Measurements from ENCODE around the gene MGARP.

MGARP gene

DNA sequence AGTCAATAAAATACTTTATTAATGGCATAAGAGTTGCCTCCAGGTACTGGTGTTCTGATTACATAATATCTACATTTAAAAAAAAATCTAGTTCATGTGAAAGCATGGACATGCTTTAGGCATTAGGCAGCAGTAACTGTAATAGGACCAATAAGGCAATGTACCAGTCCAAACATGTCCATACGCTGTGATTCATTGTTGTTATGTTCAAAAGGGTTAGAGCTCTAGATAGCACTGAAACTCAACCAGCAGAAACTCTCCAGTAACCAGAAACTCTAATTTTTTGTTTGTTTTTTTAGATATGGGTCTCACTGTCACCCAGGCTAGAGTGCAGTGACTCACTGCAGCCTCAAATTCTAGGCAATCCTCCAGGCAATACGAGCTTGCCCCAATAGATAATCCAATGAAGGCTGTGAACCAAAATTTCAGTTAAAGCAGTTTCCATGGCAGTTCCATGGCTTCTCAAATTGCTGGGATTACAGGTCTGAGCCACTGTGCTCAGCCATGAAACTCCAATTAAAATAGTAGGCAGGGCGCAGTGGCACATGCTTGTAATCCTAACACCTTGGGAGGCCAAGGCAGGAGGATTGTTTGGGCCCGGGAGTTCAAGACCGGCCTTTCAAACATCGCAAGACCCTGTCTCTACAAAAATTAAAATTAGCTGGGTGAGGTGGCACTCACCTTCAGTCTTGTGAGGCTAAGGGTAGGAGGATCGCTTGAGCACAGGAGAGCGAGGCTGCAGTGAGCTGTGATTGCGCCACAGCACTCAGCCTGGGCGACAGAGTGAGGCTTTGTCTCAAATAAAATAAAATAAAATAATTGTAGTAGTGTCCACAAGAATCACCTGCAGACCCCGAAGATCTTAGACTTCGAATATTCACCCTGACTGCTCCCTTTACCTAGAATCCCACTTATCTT, 36.3 kb downstream of the MGARP start:
- DNase-seq (ENCODE audit: low read depth) = no peak

GRCh38 chr4:139242511-139243051, 37.4 kb downstream of the MGARP start:
- DNase-seq (ENCODE audit: low read depth) = no peak

DNA sequence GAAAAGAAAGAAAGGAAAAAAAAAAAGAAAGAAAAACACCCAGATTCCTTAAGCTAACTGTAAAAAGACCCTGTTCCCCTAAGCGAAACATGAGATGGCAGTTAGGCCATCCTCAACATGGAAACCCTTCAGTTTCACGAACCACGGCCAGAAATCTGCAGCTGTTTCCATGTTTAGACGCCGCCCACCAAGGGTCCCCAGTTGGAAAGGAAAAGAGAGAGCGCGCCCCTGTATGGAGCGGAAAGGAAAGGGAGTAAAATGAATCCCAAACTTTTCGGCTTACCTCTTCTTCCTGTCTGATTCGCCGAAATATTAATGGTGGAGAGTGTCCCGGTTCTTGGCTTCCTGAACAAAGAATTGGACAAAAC, 38.3 kb downstream of the MGARP start:
- DNase-seq (ENCODE audit: low read depth) = no peak

DNA sequence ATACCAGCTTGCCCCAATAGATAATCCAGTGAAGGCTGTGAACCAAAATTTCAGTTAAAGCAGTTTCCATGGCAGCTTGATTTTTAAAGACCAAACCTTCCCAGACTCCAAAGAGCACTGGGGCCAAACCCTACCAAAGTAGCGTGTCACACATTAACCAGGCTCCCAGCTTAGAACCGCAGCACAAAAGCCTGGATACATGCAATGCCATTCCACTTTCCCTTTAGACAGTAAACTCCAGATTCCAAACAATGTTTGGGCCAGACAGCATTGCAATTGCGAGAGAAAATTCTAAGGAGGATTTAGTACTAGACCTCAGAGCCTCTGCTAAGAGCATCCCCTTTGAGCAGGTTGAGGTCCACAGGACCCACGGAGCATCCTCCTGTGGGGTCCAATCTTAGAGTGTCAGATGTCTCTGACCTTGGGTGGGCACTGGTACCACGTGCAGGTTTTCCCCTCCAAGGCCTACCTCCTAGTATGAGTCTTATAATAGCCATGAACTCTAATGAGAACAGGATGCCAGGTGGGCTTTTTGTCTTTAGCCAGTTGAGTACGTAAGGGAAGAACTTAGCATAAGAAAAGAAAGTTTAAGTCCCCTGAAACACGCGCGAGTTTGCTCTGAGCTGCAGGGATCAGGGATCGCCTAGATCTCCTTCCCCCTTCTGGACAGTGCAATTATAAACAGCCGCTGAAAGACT, 38.8 kb downstream of the MGARP start:
- DNase-seq (ENCODE audit: low read depth) = no peak

- no peak for DNase-seq (ENCODE audit: low read depth)
Observed at GRCh38 chr4:139239127-139239772, 40.8 kb downstream of the MGARP start.

GRCh38 chr4:139234253-139234652, 45.8 kb downstream of the MGARP start:
- no peak for DNase-seq (ENCODE audit: low read depth)

DNA sequence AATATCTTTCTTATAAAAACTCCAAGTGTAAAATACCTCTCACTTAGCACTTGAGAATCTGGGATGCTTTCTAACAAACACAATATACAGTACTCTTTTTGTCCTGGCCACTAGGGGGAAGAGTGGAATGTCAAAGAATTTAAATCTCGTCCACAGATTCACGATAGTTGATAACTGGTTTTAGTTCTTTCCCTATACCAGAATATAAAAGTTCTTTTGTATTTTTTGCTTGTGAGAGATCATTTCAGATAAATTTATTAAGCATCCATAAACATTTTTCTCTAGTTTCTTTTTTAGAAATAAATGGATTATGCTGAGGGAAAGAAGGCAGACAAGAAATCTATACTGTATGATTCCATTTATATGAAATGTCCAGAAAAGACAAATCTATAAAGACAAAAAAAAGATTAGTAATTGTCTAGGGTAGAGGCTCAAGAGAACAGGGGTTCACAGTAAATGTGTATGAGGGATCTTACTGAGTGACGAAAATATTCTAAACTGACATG, 50.4 kb downstream of the MGARP start:
- DNase-seq (ENCODE audit: low read depth) = no peak

DNA sequence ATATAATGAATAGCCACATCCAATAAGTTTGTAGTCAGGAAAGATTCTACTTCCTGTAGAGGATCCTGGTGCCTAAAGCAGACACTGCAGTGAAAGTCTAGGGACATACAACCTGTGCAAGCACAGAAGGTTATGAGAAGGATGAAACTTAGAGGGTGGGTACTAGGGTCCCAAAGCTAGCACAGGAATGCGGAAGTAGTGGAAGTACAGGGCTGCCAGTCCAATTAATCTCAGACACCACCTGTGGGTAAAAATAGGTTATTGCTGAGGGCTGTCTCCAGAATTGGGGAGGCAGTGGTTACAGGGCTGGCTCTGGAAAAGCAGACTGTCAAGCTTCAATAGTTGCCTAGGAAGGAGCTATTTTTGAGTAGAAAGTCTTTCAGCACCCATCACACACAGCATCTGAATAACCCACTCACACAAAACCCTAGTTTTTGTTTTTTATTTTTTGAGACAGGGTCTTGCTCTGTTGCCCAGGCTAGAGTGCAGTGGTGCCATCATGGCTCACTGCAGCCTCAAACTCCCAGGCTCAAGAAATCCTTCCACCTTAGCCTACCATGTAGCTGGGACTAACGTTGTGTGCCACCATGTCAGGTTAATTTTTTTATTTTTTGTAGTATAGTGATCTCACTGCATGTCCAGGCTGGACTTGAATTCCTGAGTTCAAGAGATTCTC, 52.2 kb downstream of the MGARP start:
- no peak for DNase-seq (ENCODE audit: low read depth)

DNA sequence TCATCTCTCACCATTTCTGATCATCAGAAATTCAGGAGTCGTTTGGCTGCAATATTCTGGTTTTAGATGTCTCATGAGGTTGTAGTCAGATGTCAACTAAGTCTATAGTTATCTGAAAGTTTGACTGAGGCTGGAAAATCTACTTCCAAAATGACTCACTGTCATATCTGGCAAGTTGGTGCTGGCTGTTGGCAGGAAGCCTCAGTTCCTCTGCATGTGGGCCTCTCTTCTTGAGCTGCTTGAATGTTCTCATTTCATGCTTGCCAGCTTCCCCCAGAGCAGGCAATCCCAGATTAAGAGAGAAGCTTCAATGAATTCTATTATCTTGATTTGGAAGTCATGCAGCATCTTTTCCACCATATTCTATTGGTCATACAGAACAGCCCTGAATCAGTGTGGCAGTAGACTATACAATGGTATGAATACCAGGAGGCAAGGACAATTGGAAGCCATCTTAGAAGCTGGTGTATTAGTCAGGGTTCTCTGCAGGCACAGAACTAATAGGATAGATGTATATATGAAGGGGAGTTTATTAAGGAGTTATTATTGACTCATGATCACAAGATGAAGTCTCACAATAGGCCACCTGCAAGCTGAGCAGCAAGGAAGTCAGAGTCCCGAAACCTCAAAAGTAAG, 56.2 kb downstream of the MGARP start:
- no peak for DNase-seq (ENCODE audit: low read depth)

DNA sequence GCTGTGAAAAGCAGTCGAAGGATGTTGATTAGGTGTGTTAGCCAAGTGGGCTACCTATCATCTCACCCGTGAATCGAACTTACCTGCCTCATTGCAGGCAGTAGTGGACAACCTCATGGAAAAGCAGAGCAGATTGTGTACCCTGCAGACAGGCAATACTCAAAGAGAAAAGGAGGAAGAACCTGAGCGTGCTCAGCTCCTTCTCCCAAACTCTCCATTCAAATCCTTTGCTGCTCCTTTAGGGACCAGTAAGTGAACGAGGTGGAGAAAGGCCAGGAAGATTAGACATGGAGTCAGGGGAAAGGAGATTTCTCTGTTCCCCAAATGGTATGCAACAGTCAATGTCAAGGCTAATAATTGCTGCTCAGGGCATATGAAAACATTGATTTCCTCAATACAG, 57.8 kb downstream of the MGARP start:
- no peak for DNase-seq (ENCODE audit: low read depth)

DNA sequence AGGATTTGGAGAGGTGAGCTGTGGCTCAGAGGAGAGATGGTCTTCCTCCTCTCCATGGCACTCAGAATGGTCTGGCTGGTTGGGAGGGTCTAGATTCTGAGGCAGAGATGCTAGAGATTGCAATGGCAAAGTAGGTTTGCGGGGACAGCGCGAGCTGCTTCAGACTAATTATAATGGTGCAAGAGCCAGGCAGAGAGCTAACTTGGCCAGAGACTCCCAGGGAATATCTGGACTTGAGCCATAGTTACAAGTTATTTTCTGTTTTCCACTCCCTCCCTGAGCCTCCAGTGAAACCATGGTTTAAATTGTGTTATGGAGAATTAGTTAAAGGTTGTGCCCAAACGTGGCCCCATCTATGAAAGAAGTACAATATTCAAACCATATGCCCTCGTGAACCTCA, 58.3 kb downstream of the MGARP start:
- no peak for DNase-seq (ENCODE audit: low read depth)

DNA sequence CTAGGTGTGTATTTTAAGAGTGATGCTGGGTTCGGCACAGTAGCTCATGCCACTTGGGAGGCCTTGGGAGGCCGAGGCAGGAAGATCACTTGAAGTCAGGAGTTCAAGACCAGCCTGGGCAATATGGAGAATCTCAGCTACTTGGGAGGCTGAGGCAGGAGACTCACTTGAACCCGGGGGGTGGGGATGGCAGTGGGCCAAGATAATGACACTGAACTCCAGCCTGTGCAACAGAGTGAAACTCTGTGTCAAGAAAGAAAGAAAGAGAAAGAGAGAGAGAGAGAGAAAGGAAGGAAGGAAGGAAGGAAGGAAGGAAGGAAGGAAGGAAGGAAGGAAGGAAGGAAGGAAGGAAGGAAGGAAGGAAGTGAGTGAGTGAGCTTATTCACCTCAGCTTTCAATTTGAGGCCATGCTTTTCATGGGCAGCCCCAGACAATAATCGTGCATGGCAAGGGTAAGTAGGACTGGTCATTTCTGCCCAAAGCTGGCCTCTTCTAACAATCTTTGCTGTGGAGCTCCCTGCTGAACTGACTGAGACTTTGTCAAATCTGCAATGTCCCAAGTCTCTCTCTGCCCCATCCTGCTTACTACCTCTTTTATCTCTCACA, 60.5 kb downstream of the MGARP start:
- DNase-seq (ENCODE audit: low read depth) = no peak
